HG03039 (cell line): ENCODE measurements around the gene CGB2.
"Not testable (repeated sequence)": the region's sequence is repeated elsewhere in the genome, so short reads cannot be mapped to it uniquely, and the experiment has no call there.

ENCODE experiments used
- ATAC-seq: cut with Tn5 transposase; IDR thresholded peaks from one replicate; pipeline ENCODE4 v1.9.1; 2021; ENCODE audit warnings: mild to moderate bottlenecking, moderate library complexity; ENCODE audit not compliant: unreplicated experiment

The CGB2 gene

GRCh38 chr19:49030323-49030722 is 1.4 kb upstream of the CGB2 start:
- not testable (repeated sequence) for ATAC-seq

- not testable (repeated sequence) for ATAC-seq
Measured at GRCh38 chr19:49036815-49037214, 5.1 kb downstream of the CGB2 start, which contains the start of gene CGB1. CGB1 (minus strand) TSS chr19:49036895; CDS start chr19:49036711, 184 bp downstream.

- not testable (repeated sequence) for ATAC-seq
Measured at GRCh38 chr19:49038111-49038510, 6.4 kb downstream of the CGB2 start.

GRCh38 chr19:49038557-49039276 is 7.0 kb downstream of the CGB2 start:
- not testable (repeated sequence) for ATAC-seq

- not testable (repeated sequence) for ATAC-seq
Measured at GRCh38 chr19:49039736-49040135, 8.0 kb downstream of the CGB2 start.

- no peak for ATAC-seq
Measured at GRCh38 chr19:49042177-49042576, 10.5 kb downstream of the CGB2 start.

GRCh38 chr19:49042666-49043065 is 11.0 kb downstream of the CGB2 start:
- ATAC-seq, result not testable (repeated sequence)

- not testable (repeated sequence) for ATAC-seq
Measured at GRCh38 chr19:49043548-49043947, 11.9 kb downstream of the CGB2 start, which contains the start of gene CGB5. CGB5 (plus strand) TSS chr19:49043848; CDS start chr19:49044210, 362 bp downstream.

GRCh38 chr19:49049011-49049410 is 17.3 kb downstream of the CGB2 start, which contains the start of gene CGB8:
CGB8 (minus strand) TSS chr19:49049111; CDS start chr19:49048739, 372 bp downstream.
- ATAC-seq, result not testable (repeated sequence)

GRCh38 chr19:49049834-49050233 is 18.1 kb downstream of the CGB2 start:
- not testable (repeated sequence) for ATAC-seq

- ATAC-seq, result not testable (repeated sequence)
Measured at GRCh38 chr19:49050376-49051033, 18.8 kb downstream of the CGB2 start.

GRCh38 chr19:49056101-49056901 is 24.6 kb downstream of the CGB2 start:
- no peak for ATAC-seq

GRCh38 chr19:49056902-49057596 is 25.4 kb downstream of the CGB2 start:
- ATAC-seq, result not testable (repeated sequence)

GRCh38 chr19:49057636-49058234 is 26.0 kb downstream of the CGB2 start, which contains the start of gene CGB7:
CGB7 (minus strand) TSS chr19:49057749; CDS start chr19:49055375, 2,374 bp downstream.
- no peak for ATAC-seq

GRCh38 chr19:49058562-49058961 is 26.9 kb downstream of the CGB2 start:
- no peak for ATAC-seq

- ATAC-seq, result no peak
Measured at GRCh38 chr19:49059053-49059452, 27.4 kb downstream of the CGB2 start.

- ATAC-seq, result no peak
Measured at GRCh38 chr19:49061000-49061399, 29.3 kb downstream of the CGB2 start.

- no peak for ATAC-seq
Measured at GRCh38 chr19:49061445-49061844, 29.8 kb downstream of the CGB2 start.

- no peak for ATAC-seq
Measured at GRCh38 chr19:49064029-49064629, 32.4 kb downstream of the CGB2 start.
